Measurements from ENCODE around the gene HOMER3.

GRCh38 chr19:18985257-18985656 is 44.2 kb upstream of the HOMER3 start:
- TF ChIP-seq CTCF (IDR thresholded peaks at IDR 0.05), result no peak
- no peak for TF ChIP-seq POLR2A (IDR thresholded peaks at IDR 0.05)
